GM19438 (cell line): ENCODE measurements around the gene SLK.

Experiments used
- ATAC-seq: cut with Tn5 transposase; IDR thresholded peaks from one replicate; pipeline ENCODE4 v1.9.1; 2021; ENCODE audit warnings: low read depth; ENCODE audit not compliant: unreplicated experiment

Gene SLK

GRCh38 chr10:103985726-103986125 is 18.8 kb downstream of the SLK start:
- no peak for ATAC-seq

GRCh38 chr10:103986360-103986759 is 19.4 kb downstream of the SLK start:
- ATAC-seq, result no peak

GRCh38 chr10:103990121-103990520 is 23.2 kb downstream of the SLK start:
- no peak for ATAC-seq

GRCh38 chr10:103990531-103990930 is 23.6 kb downstream of the SLK start:
- ATAC-seq, result no peak

GRCh38 chr10:103991393-103992128 is 24.6 kb downstream of the SLK start:
- no peak for ATAC-seq

- no peak for ATAC-seq
Observed at GRCh38 chr10:103995134-103995533, 28.2 kb downstream of the SLK start.

GRCh38 chr10:103998805-103999204 is 31.9 kb downstream of the SLK start:
- ATAC-seq, result no peak

- ATAC-seq, result no peak
Observed at GRCh38 chr10:104002911-104003310, 36.0 kb downstream of the SLK start.

- ATAC-seq, result no peak
Observed at GRCh38 chr10:104005172-104005863, 38.4 kb downstream of the SLK start.

- no peak for ATAC-seq
Observed at GRCh38 chr10:104011904-104012303, 45.0 kb downstream of the SLK start.

GRCh38 chr10:104013489-104013888 is 46.5 kb downstream of the SLK start:
- ATAC-seq, result no peak

GRCh38 chr10:104014176-104014575 is 47.2 kb downstream of the SLK start:
- no peak for ATAC-seq

GRCh38 chr10:104016661-104017060 is 49.7 kb downstream of the SLK start:
- no peak for ATAC-seq

GRCh38 chr10:104018471-104018870 is 51.5 kb downstream of the SLK start:
- no peak for ATAC-seq

GRCh38 chr10:104020020-104020419 is 53.1 kb downstream of the SLK start:
- ATAC-seq, result no peak

- ATAC-seq, result no peak
Observed at GRCh38 chr10:104021246-104021645, 54.3 kb downstream of the SLK start.

GRCh38 chr10:104022026-104022425 is 55.1 kb downstream of the SLK start:
- ATAC-seq, result no peak

- ATAC-seq, result no peak
Observed at GRCh38 chr10:104025524-104025923, 58.6 kb downstream of the SLK start.

- no peak for ATAC-seq
Observed at GRCh38 chr10:104026762-104027161, 59.8 kb downstream of the SLK start.

GRCh38 chr10:104028146-104028545 is 61.2 kb downstream of the SLK start:
- no peak for ATAC-seq

- no peak for ATAC-seq
Observed at GRCh38 chr10:104028823-104029520, 62.0 kb downstream of the SLK start.

GRCh38 chr10:104029521-104029860 is 62.6 kb downstream of the SLK start:
- ATAC-seq, result no peak
